PC-9 (cell line): Measurements from ENCODE around the gene SCAPER.

ENCODE experiments used
- CTCF ChIP-seq: fragments of 200-600 bp; sonication (generic); conservative IDR thresholded peaks from 2 replicates; pipeline ENCODE4 v1.6.1; 2017; ENCODE audit warnings: mixed run types, antibody characterized with exemption, mild to moderate bottlenecking, moderate library complexity
- EZH2 ChIP-seq: fragments of 200-600 bp; sonication (generic); IDR thresholded peaks from 2 replicates; pipeline ENCODE4 v1.8.0; 2017; ENCODE audit warnings: antibody characterized with exemption, low read depth

- TF ChIP-seq CTCF: no peak
- no peak for TF ChIP-seq EZH2
These were observed 25.8 kb upstream of the SCAPER start for GRCh38 chr15:76930831-76931396.
